ENCODE results near the gene GPR50.

DNA sequence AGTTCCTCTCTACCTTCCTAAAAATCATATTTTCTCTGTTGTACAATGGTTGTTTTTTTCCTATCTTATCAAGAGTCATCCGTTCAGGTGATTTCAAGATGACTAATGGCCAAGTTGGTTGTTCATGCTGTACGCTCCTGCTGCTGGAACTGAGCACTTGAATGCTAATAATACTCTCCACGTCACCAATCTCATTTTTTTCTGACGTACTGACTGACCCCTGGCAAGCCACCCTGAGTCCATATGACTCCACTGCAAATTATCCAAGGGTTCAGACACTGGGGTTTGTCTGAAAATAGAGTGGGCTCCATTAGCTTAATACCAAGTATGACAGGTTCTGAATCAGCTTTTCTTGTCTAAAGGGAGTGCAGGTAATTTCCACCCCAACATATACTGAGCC lies 21.1 kb upstream of the GPR50 start:
- TF ChIP-seq, protein P1, sequence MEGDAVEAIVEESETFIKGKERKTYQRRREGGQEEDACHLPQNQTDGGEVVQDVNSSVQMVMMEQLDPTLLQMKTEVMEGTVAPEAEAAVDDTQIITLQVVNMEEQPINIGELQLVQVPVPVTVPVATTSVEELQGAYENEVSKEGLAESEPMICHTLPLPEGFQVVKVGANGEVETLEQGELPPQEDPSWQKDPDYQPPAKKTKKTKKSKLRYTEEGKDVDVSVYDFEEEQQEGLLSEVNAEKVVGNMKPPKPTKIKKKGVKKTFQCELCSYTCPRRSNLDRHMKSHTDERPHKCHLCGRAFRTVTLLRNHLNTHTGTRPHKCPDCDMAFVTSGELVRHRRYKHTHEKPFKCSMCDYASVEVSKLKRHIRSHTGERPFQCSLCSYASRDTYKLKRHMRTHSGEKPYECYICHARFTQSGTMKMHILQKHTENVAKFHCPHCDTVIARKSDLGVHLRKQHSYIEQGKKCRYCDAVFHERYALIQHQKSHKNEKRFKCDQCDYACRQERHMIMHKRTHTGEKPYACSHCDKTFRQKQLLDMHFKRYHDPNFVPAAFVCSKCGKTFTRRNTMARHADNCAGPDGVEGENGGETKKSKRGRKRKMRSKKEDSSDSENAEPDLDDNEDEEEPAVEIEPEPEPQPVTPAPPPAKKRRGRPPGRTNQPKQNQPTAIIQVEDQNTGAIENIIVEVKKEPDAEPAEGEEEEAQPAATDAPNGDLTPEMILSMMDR (IDR thresholded peaks at IDR 0.05 in 2 of 3, conservative IDR thresholded peaks at IDR 0.05 in 1 of 3; ENCODE audit: borderline replicate concordance in 1 of 3, insufficient read depth in 1 of 3, low read depth in 2 of 3, low read length in 2 of 3), result no peak
- no peak for TF ChIP-seq POLR2AphosphoS5 (IDR thresholded peaks at IDR 0.05; ENCODE audit: low read depth, low read length)
- TF ChIP-seq, protein P2, sequence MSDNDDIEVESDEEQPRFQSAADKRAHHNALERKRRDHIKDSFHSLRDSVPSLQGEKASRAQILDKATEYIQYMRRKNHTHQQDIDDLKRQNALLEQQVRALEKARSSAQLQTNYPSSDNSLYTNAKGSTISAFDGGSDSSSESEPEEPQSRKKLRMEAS (IDR thresholded peaks at IDR 0.05), result no peak
- TF ChIP-seq POLR2A (IDR thresholded peaks at IDR 0.05; ENCODE audit: borderline replicate concordance, extremely low read depth, insufficient read depth, insufficient read length), result no peak
- TF ChIP-seq EZH2phosphoT487 (IDR thresholded peaks at IDR 0.05; ENCODE audit: borderline replicate concordance), result no peak
- TF ChIP-seq, protein P3, sequence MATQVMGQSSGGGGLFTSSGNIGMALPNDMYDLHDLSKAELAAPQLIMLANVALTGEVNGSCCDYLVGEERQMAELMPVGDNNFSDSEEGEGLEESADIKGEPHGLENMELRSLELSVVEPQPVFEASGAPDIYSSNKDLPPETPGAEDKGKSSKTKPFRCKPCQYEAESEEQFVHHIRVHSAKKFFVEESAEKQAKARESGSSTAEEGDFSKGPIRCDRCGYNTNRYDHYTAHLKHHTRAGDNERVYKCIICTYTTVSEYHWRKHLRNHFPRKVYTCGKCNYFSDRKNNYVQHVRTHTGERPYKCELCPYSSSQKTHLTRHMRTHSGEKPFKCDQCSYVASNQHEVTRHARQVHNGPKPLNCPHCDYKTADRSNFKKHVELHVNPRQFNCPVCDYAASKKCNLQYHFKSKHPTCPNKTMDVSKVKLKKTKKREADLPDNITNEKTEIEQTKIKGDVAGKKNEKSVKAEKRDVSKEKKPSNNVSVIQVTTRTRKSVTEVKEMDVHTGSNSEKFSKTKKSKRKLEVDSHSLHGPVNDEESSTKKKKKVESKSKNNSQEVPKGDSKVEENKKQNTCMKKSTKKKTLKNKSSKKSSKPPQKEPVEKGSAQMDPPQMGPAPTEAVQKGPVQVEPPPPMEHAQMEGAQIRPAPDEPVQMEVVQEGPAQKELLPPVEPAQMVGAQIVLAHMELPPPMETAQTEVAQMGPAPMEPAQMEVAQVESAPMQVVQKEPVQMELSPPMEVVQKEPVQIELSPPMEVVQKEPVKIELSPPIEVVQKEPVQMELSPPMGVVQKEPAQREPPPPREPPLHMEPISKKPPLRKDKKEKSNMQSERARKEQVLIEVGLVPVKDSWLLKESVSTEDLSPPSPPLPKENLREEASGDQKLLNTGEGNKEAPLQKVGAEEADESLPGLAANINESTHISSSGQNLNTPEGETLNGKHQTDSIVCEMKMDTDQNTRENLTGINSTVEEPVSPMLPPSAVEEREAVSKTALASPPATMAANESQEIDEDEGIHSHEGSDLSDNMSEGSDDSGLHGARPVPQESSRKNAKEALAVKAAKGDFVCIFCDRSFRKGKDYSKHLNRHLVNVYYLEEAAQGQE (IDR thresholded peaks at IDR 0.05; ENCODE audit: low read depth), result no peak
- TF ChIP-seq, protein P4, sequence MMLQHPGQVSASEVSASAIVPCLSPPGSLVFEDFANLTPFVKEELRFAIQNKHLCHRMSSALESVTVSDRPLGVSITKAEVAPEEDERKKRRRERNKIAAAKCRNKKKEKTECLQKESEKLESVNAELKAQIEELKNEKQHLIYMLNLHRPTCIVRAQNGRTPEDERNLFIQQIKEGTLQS (IDR thresholded peaks at IDR 0.05), result no peak

Measured in HCT116 (cell line).